CD4-positive, alpha-beta T cell treated with Interleukin-17A for 4 hours (primary cell): ENCODE results near the gene MORN5.
A peak's percentile ranks its signal among the peaks of the same experiment; 100 is the strongest.
"Not testable (repeated sequence)": the region's sequence is repeated elsewhere in the genome, so short reads cannot be mapped to it uniquely, and the experiment has no call there.

Source experiments
- DNase-seq: peaks from one replicate; pipeline ENCODE4 v3.0.0-alpha.2; 2020; ENCODE audit warnings: mixed read lengths

Gene MORN5

GRCh38 chr9:122159026-122159924 is at the start of gene MORN5, which contains the start of gene NDUFA8:
Gene MORN5, plus strand, starts transcription at chr9:122159908. Its CDS starts 65 bp downstream, at chr9:122159973.
Gene NDUFA8, minus strand, starts transcription at chr9:122159779. Its CDS starts 102 bp downstream, at chr9:122159677.
- peak; percentile 98 for DNase-seq

DNA sequence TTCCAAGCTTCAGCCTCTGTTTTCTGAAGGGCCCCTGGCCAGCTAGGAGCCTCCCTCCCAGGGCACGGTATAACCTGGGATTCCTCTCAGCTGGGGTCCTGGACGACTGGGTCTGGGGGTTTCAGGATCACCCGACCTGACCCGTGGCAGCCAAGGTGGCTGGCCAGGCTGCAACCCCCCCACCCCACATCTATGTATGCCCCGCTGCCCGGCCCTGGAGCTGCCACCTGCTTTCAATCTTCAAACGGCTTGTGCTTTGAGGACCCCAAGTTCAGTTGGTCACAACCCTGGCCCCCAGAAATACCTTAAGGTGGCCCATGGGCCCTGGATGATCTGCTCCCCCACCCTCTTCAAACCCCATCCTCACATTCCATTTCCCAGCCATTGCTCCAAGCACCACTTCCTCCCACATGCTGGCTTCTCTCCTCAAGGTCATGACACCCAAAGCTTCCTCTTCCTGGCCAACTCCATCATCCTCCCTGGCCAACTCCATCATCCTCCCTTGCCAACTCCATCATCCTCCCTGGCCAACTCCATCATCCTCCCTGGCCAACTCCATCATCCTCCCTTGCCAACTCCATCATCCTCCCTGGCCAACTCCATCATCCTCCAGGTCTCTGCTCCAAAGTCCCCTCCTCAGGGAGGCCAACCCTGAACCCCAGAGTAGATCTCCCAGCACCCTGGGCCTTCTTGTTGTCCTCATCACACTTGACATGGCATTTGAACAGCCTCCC is 49.4 kb upstream of the MORN5 start:
- no peak for DNase-seq

- DNase-seq: no peak
These were observed 48.2 kb upstream of the MORN5 start for GRCh38 chr9:122111413-122112085.

DNA sequence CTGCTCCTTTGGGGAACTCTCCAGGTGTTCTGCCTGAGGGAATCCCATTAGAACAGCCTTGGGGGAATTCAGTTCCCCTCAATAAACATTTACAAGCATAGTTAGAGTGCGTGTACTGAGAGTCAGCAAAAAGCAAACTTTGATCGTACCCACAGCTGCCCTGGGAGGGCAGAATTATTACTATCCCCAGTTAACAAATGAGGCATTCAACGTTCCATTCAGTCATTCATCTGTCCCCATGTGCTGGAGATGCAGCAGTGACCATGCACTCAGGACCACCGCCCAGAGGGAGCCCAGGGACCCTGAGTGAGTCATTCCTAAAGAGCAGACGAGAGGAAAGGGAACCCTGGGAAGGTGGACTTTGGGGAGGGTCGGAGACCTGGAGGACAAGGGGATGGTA is 47.5 kb upstream of the MORN5 start:
- no peak for DNase-seq

DNA sequence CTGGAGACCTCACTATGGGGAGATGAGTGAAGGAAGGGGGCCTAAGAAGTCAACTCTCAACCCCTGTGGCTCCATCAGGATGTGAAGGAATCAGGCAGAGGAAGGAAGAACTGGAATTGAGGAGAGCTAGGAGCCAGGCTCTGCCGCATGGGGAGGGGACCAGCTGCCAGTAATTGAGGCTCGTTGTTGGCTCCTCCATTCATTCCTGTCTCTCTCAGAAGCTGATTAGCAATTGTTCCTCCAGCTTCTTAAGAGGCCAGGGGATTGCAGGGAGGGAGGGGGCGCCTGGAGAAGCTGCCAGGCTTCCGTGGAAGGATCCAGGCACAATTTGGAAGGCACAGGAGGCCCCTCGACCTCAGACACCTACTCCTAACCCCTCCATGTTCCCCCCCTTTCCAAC is 46.1 kb upstream of the MORN5 start:
- DNase-seq: no peak

DNA sequence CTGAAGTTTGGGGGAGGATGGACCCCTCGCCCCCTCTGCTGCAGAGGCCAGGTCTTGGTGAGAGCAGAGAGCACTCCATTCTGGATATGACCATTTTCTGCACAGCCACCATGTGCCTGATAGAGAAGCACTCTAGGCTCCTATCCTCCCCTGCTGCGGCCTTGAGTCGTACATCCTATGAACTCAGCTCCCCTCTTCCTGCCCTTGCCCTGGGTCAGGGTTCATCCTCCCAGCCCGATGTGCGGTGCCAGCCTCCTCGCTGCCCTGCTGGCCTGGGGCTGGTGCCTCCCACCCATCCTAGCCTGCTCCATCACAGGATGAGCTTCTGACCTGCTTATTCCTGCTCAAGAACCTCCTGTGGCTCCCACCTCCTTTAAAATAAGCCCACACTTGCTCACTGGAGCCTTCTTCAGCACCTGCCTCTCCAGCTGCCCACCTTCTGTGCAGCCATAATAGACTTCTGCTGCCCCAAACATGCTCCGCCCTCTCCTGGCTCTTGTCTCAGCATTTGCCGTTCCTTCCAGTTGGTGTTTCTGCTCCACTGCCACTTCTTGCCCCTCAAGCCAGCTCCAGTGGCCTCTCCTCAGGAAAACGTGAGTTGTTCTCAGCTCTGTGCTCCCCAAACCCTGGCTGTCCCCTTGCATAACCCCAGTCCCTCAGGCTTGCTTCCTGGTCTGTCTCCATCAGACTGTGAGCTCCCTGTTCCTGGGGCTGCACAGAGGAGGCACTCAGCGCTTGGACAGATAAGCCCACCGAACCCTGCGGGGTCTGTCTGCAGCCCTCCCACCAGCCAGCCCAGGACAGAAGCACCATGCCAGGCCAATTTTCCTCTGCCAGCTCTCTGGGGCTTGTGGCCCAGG is 44.3 kb upstream of the MORN5 start:
- DNase-seq: no peak

DNA sequence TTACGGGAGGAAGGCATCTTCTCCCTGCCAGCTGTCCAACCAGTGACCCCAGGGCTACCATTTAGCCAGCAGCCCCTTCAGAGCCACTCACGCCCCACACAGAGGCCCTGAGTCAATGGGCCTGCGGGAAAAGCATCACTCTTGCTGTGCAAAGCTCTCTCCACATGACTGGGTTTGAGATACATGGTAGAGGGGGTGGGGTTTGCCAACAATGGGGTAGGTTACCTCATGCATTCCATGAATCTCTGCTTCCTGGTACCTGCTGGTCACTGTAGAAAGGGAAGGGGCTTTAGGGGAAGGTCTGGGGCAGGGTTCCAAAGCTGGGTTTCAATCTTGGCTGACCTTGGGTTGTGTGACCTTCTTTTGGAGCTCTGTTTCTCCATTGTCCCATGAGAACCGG is 43.7 kb upstream of the MORN5 start:
- DNase-seq: no peak

GRCh38 chr9:122116448-122117173 is 43.1 kb upstream of the MORN5 start:
- DNase-seq: no peak

DNA sequence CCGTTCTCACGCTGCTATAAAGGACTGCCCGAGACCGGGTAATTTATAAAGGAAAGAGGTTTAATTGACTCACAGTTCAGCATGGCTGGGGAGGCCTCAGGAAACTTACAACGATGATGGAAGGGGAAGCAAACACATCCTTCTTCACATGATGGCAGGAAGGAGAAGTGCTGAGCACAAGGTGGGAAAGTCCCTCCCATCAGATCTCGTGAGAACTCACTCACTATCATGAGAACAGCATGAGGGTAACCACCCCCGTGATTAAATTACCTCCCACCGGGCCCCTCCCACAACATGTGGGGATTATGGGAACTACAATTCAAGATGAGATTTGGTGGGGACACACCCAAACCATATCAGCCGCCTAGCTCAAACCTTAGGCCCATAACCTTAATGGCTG is 42.5 kb upstream of the MORN5 start:
- DNase-seq: not testable (repeated sequence)

DNA sequence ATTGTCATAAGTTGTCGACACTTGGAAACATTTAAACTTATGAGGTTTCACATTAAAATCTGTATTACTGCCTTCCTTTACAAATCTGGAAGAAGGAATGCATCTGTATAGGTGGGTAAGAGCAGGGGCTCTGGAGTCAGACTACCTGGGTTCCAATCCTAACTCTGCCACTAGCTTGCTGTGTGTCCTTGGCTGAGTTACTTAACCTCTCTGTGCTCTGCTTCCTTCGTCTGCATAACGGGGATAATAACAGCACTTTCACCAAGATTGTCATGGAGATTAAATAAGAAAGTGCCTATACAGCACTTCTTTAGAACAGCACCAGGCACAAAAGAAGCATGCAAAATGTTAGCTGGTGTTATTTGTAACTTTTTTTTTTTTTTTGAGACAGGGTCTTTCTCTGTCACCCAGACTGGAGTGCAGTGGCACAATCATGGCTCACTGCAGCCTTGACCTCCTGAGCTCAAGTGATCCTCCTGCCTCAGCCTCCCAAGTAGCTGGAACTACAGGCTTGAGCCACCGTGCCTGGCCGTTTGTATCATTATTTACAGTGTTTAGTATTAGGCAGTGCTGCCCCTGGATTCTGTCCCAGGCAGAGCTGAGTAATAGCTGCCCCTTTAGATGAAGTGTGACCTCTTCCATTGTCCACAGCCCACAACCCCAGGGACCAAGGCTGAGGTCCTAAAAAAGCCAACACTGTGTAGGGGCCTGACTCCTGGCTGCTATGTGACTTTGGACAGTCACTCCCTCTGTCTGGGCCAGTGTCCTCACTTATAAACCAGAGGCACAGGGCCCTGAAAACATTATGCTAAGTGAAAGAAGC is 41.2 kb upstream of the MORN5 start:
- DNase-seq: no peak

DNA sequence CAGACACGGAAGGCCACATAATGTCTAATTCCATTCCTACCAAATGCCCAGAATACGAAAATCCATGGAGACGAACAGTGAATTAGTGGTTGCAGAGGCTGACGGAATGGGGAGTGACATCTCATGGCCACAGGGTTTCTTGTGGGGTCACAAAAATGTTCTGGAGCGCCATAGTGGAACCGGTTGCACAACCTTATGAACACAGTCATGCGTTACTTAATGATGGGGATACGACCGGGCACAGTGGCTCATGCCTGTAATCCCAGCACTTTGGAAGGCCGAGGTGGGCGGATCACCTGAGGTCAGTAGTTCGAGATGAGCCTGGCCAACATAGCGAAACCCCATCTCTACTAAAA is 40.6 kb upstream of the MORN5 start:
- no peak for DNase-seq

DNA sequence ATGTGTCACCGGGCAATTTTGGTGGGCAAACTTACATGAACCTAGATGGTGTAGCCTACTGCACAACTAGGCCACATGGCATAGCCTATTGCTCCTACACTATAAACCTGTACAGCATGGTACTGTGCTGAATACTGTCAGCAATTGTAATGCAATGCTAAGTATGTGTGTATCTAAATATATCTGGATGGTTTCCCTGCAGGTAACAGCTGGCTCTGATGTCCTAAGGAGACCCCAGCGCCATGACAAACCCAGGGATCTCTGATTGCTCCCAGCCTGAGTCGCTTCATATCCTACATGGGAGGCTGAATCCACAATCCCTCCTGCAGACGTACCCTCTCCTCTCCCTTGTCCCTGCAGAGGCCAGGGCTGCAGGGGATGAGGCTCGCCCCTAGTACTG is 40.0 kb upstream of the MORN5 start:
- no peak for DNase-seq

- no peak for DNase-seq
These were observed 39.2 kb upstream of the MORN5 start for GRCh38 chr9:122120316-122121071.

DNA sequence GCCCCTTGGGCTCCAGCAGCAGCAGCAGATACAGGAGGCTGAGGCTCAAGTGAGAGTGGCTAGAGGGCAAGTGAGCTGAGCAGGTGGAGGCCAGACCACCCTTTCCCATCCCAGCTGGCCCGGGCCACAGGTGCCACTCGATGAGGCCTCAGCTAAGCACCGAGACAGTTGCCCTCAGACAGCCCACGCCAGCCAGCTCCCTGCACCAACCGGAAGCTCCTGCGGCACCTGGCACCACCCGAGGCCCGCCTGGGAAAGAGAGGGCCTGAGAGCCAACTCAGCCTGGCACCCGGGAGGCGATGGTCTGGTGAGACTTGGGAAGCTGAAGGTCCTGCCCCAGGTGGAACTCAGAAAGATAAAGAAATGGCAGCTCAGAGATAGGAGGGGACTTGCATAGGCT is 38.3 kb upstream of the MORN5 start:
- DNase-seq: no peak

DNA sequence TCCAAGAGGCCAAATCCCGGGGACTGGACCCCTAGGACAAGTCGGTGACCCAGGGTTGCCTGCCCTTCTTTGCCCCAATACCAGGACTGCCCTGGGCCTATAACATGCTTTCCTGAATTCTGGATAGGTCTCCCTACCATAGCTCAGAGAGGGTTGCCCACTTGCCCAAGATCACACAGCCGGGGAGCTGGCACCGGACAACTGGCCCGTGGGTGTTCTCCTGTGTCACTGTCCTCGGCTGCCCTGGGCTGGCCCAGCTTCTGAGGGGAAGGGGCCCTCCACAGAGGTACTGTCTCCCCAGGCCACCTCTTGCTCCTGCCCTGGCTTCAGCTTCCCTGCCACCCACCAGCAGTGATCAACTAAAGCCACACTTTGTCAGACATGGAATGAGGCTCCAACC is 37.8 kb upstream of the MORN5 start:
- DNase-seq: no peak

GRCh38 chr9:122122468-122122867 is 37.2 kb upstream of the MORN5 start:
- no peak for DNase-seq

GRCh38 chr9:122122903-122123632 is 36.6 kb upstream of the MORN5 start:
- DNase-seq: peak; percentile 77

DNA sequence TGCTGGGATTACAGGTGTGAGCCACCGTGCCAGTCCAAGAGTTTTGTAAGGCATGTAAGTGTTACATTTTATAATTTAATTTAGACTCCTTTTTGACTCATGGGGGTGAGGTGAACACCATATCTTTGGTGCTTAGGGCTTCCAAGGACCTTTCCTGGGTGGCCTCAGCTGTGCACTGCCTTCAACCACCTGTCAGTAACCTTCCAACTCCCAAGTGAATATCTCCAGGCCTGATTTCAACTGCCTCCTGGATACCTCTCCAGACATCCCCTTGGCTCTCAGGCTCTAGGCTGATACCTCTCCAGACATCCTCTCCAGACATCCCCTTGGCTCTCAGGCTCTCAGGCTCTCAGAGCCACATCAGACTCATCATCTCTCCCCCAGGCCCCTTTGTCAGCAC is 35.7 kb upstream of the MORN5 start:
- no peak for DNase-seq

DNA sequence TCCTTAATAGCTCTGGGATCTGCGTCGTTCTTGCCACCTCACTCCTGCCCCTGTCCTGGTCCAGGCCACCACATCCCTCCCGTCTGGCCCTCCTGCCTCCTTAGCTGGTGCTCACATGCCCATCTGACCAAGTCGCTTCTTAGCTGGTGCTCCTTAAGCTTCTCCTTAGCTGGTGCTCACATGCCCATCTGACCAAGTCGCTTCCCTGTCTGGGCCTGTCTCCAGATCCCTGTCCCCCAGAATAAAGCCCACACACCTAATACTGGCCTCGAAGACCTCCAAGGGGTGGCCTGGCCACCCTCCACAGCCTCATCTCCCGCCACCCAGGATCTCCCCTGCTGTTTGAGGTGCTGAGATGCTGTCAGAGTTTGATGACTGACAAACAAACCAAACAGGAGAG is 35.2 kb upstream of the MORN5 start:
- DNase-seq: no peak

GRCh38 chr9:122125158-122125508 is 34.6 kb upstream of the MORN5 start:
- DNase-seq: peak; percentile 84
